ENCODE data around the gene LDHAL6B.
"Not testable (repeated sequence)": the region's sequence is repeated elsewhere in the genome, so short reads cannot be mapped to it uniquely, and the experiment has no call there.

The LDHAL6B gene

DNA sequence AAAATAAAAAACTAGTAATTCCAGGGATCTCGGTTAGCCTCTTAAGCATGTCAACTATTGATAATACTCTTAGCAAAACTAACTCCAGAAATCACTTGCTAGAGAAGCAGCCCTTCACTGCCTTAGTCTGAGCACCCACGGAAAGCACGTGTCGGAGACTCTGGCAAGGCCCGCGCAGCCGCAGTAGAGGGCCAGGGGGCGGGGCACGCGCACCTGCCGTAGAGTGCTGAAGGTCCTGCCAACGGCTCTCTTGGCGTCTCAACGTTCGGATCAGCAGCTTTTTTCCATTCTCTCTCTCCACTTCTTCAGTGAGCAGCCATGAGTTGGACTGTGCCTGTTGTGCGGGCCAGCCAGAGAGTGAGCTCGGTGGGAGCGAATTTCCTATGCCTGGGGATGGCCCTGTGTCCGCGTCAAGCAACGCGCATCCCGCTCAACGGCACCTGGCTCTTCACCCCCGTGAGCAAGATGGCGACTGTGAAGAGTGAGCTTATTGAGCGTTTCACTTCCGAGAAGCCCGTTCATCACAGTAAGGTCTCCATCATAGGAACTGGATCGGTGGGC lies at the start of gene LDHAL6B:
TSS of gene LDHAL6B (plus strand) at position 221 of the 561 bp plus-strand sequence. CDS start at position 319, 98 bp downstream.
- ATAC-seq = no peak
- DNase-seq = no peak
- no peak within 1 kb of the TSS for H3K4me3 Mint-ChIP-seq
- no peaks in the 10 kb centered on the region for H3K9me3 Mint-ChIP-seq
- H3K27ac Mint-ChIP-seq = peak within 1 kb of the TSS in 1 of 2 donors; percentile 38
- H3K4me1 Mint-ChIP-seq = peaks cover 6% of the 10 kb centered on the region
- no peaks in the 10 kb centered on the region for H3K27me3 Mint-ChIP-seq

DNA sequence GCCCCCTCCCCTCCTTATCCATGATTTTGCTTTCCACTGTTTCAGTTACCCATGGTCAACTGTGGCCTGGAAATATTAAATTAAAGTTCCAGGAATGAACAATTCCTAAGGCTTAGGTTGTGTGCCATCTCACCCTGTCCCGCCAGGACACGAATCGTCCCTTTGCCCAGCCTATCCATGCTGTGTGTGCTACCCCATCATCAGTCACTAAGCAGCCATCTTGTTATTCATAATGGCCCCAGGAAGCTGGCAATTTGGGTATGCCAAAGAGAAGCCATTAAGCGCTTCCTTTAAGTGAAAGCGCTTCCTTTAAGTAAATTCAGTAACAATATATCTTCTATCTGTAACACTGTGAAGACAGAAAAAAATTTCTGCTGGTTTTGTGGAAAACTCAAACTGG lies 49.2 kb upstream of the LDHAL6B start:
- ATAC-seq = no peak
- no peaks in the 10 kb centered on the region for H3K4me1 Mint-ChIP-seq

DNA sequence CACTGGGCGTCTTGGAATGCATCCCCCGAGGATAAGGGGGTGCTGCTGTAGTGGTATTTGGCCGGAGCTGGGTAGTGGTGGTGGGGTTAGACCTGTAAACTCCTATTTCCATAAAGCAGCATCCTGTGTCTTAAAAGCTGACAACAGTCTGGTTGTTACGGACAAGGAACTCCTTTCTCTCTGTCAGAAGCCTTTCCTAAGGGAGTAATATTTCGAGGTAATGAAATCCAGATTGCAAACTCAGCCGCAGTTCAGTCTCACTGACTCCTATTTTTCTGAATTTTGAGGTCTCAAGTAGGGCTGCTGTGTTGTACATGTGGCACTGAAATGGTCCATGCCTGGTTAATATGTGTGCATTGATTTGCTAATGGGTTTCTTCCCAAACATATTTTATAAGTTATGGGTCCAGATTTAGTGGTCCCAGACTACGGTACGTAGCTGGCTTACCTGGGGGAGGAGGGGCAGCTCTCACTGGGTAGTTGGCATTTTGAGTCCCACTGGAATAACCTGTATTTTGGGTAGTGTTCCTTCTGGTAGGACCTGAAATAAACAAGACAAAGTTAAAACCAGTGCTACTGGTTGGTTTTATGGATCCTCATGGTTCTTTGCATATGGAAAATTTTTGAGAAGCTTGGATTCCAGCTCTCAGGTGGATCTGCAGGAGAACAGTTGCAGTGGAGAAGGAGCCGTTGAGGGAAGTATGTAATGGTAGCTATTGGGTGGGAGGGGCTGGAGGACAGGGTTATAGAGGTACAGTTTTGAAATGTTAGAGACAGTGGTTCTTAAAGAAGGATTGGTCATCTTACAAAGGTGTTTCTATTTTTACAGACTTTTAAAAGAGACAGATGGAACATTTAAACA lies 48.6 kb upstream of the LDHAL6B start:
- Mint-ChIP-seq H3K27me3 (peaks cover 4% of the 10 kb centered on the region), H3K27ac (no peak overlapping the region), H3K9me3 (no peaks in the 10 kb centered on the region), H3K4me1 (no peaks in the 10 kb centered on the region), H3K4me3 (no peak overlapping the region)
- no peak for DNase-seq
- no peak for ATAC-seq

More for the DNA sequence above, 49.2 kb upstream of the LDHAL6B start:
- Mint-ChIP-seq H3K27me3 (no peaks in the 10 kb centered on the region), H3K27ac (no peak overlapping the region), H3K4me3 (no peak overlapping the region), H3K9me3 (no peaks in the 10 kb centered on the region)
- no peak for DNase-seq

DNA sequence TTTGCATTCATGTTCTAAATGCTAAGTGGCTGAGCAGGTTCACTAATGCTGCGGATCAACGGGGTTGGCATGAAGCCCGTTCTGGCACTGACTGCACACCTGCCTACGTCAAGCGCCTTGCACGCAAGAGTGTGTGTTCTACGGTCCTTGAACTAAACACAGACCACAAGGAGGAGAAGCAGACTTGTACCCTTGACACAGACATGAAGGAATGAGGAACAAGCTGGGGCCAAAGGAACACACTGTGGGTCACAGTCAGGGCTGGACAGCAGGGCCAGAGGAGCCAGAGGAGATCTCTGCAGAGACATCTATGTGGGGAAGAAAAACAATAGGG lies 48.0 kb upstream of the LDHAL6B start:
- no peak for DNase-seq
- peaks cover 6% of the 10 kb centered on the region for H3K27me3 Mint-ChIP-seq
- H3K27ac Mint-ChIP-seq = no peak overlapping the region

DNA sequence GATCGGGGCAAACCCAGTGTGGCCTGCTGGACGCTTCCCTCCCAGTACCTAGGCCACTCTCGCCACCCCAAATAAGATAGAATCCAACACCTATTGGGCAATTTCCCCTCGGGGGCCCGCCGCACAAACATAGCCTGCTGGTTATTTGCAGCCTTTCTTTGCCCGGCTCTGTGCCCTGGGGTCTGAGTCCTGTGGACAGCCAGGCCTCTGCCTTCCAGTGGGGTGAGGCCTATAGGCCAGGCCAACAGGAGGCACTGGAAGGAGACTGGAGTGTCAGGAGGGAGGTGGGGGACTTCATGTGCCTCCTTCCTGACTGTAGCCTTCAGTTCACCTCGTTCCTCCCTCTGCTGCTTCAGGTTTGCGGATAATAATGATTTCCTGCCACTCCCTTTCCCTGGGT lies 47.4 kb upstream of the LDHAL6B start:
- Mint-ChIP-seq H3K9me3 (no peaks in the 10 kb centered on the region), H3K4me3 (no peak overlapping the region), H3K4me1 (no peaks in the 10 kb centered on the region), H3K27me3 (peaks cover 6% of the 10 kb centered on the region), H3K27ac (no peak overlapping the region)
- DNase-seq (no peak), ATAC-seq (no peak)

More for the DNA sequence above, 48.0 kb upstream of the LDHAL6B start:
- no peak for ATAC-seq
- Mint-ChIP-seq H3K4me1 (no peaks in the 10 kb centered on the region), H3K9me3 (no peaks in the 10 kb centered on the region), H3K4me3 (no peak overlapping the region)

DNA sequence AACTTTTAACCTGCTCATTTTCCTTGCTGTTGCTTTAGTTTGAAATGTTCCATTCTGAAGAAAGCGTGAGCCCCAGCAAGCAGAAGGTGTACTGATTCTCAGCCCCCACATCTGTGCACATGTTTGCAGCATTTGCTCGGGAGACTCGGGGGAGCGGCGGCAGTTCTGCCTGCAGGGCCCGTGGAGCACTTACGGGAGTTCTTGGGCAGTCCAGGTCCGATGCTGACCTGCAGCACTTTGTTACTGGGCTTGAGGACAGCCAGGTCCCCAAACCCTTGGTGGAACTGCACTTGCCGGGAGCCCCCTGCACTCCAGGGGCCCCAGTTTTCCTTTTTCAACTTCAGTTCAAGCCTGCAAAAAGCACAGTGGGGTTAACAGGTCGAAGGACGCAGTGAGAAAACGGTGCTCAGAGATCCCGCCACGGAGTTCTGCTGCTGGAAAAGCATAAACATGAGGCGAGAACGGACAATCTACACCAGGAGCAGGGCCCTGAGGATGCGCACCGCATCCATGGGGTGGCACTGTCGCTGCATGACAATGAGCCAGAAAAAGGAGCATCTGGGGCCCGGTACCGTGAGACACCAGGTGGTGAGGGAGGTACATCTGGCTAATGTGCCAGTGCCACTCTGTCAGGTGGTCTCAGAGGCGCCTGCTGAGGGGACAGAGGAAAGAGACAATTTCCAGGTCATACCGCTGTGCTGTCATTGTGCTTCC lies 45.6 kb upstream of the LDHAL6B start:
- Mint-ChIP-seq H3K9me3 (no peaks in the 10 kb centered on the region), H3K4me3 (no peak overlapping the region), H3K27ac (peak overlapping the region in 1 of 2 donors; percentile 67), H3K4me1 (no peaks in the 10 kb centered on the region), H3K27me3 (peaks cover 6% of the 10 kb centered on the region)
- ATAC-seq (peak; percentile 59), DNase-seq (peak; percentile 23 to 28)

DNA sequence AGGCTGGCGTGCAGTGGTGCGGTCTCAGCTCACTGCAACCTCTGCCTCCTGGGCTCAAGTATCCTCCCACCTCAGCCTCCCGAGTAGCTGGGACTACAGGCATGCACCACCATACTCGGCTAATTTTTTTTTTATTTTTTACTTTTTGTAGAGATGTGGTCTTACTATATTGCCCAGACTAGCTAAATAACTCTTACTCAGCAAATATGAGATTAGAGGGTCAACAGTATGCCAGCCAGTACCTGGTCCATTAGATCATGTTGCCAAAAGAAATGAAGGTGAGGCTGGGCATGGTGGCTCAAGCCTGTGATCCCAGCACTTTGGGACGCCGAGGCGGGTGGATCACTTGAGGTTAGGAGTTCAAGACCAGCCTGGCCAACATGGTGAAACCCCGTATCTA lies 44.6 kb upstream of the LDHAL6B start:
- DNase-seq, H3K27ac Mint-ChIP-seq, H3K4me3 Mint-ChIP-seq, H3K4me1 Mint-ChIP-seq, H3K27me3 Mint-ChIP-seq, H3K9me3 Mint-ChIP-seq, ATAC-seq: not testable (repeated sequence)

DNA sequence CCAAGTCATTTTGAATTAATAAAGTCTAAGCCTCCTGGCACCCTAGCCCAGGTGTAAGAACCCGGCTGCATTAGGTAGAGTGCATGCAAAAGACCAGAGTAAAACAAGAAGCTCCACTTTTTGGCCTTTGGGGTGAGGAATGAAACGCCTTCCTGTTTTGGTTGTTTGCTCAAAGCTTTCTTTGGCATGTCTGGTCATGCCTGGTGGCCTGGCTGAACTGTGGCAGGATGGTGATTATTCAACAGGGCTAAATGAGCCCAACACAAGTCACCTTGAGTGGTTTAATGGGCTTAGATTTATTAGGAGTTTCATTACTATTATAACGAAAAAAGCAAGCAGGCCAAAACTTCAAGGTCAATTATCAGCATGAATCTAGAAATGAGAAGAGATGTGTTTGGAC lies 40.9 kb upstream of the LDHAL6B start:
- H3K27ac Mint-ChIP-seq = peak overlapping the region; percentile 13 to 87
- H3K4me1 Mint-ChIP-seq = peaks cover 25% of the 10 kb centered on the region
- peaks cover 6% of the 10 kb centered on the region for H3K27me3 Mint-ChIP-seq
- no peaks in the 10 kb centered on the region for H3K9me3 Mint-ChIP-seq
- no peak for ATAC-seq
- no peak overlapping the region for H3K4me3 Mint-ChIP-seq
- no peak for DNase-seq

DNA sequence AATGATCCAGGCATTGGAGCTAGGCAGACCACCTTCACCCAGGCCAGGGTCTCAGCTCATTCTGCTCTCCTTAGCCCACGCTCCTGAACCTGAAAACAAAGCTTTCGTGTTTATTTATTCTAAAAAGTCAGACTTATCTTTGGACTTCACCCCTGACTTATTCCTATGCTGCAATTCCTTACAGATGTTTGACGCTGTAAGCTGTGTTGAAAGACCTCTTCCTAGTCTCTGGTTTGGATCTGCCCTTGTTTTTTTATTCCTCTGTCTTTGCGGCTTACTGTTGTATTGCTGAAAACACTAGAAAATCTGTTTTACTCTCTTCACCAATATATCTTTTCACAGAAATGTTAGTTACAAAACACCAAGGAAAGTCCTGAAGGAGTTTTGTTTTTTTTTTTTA lies 40.5 kb upstream of the LDHAL6B start:
- no peak for ATAC-seq
- Mint-ChIP-seq H3K4me1 (peaks cover 25% of the 10 kb centered on the region), H3K4me3 (no peak overlapping the region), H3K27ac (peak overlapping the region in 1 of 2 donors; percentile 13), H3K9me3 (no peaks in the 10 kb centered on the region), H3K27me3 (peaks cover 6% of the 10 kb centered on the region)
- DNase-seq = no peak

DNA sequence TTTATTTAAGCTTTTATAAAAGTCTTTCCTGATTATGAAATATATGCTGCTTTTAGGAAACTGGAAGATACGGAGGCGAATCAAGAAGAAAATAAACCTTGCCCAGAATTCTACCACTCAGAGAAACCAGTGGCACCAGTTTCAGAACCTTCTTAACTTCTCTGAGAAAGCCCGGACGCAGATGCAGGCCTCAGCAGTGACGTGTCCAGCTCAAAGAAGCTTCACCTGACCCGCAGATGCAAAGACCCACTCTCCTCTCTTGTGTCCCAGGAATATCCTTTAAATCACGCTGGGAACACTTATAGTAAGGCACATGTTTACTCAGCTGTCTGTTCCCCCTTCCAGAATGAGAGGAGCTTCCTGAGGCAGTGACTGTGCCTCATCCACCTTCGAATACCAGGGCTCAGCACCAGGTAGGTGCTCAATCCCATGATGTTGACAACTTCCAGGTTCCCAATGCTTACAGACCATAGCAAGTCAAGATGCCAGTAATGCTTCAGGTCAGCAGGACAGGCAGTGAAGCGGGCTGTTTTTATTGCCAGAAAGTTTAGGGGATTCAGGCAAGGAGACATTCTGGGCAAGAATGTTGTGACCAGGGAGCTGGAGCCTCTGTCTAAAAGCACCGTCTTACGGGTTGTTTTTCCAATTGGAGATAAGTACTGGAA lies 39.9 kb upstream of the LDHAL6B start:
- Mint-ChIP-seq H3K4me1 (peaks cover 25% of the 10 kb centered on the region), H3K9me3 (no peaks in the 10 kb centered on the region), H3K4me3 (no peak overlapping the region), H3K27ac (no peak overlapping the region), H3K27me3 (peaks cover 6% of the 10 kb centered on the region)
- DNase-seq (no peak), ATAC-seq (no peak)

DNA sequence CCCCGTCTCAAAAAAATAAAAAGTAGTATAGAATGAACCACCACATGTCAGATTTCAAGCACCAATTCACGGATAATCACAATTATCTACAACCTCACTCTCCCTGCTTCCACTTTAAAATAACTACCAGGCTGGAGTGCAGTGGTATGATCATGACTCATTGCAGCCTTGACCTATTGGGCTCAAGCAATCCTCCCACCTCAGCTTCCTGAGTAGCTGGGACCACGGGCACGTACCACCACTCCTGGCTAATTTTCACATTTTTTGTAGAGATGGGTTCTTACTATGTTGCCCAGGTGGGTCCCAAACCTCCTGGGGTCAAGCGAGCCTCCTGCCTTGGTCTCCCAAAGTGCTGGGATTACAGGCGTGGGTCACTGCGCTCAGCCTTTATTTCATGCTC lies 38.1 kb upstream of the LDHAL6B start:
- Mint-ChIP-seq H3K4me3 (no peak overlapping the region), H3K4me1 (peaks cover 25% of the 10 kb centered on the region), H3K27ac (no peak overlapping the region), H3K27me3 (no peaks in the 10 kb centered on the region), H3K9me3 (no peaks in the 10 kb centered on the region)
- no peak for DNase-seq
- ATAC-seq = no peak

DNA sequence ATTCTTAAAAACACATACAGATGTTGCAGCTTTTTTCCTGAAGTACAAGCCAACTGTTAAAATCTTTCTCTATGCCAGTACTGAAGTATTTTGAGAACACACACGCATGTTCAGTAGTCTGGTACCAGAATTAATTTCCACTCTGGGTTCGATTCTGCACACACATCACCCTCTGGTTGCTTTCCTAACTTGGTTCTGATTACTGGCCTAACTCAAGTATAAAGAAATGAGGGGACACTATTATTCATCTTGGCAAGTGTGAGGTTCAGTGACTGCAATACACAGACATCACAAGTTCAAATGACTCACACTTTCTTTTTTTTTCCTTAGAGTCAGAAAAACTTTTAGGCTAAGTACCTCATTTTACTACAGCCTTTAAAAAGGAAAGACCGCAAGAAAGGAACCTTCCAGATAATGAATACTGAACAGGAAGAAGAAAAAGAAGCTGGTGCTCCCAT lies 37.4 kb upstream of the LDHAL6B start:
- no peak for ATAC-seq
- Mint-ChIP-seq H3K27me3 (no peaks in the 10 kb centered on the region), H3K4me1 (peaks cover 25% of the 10 kb centered on the region), H3K27ac (peak overlapping the region in 1 of 2 donors; percentile 94), H3K9me3 (no peaks in the 10 kb centered on the region), H3K4me3 (no peak overlapping the region)
- DNase-seq = no peak

DNA sequence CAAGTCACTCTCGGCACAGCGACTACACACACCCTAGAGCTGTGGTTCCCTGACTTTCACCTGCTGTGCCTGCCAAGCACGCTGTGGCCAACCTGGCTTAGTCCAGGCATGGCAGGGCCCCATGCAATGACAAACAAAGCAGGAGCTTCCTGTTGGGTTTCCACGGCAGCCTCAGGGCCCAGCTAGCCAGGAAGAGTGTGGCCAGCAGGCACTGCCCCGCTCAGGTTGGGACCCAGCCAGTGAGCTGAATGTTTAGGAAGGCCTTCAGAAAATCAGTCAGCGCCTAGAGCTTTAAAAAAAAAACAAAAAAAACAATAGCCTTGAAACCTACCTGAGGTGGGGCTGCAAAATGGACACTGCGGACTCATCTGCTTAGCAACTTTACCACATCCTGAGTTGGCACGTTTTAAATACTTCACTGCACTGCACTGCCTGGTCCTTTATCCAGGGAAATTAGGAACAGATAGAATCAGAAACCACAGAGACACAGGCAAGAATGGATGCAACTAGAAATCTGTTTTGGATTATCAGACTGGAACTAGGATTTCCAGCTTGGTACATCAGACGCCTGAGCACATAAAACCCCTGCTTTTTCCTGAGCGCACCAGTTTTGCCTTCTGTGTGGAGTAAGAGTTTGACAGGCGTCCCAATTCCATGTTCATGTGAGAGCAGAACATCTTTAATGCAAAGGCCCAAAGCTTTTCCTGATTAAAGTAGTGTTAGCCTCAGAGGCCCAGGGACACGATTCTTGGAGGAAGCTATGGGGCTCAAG lies 36.2 kb upstream of the LDHAL6B start:
- Mint-ChIP-seq H3K27me3 (peaks cover 6% of the 10 kb centered on the region), H3K9me3 (no peaks in the 10 kb centered on the region), H3K4me1 (peaks cover 25% of the 10 kb centered on the region), H3K4me3 (no peak overlapping the region), H3K27ac (peak overlapping the region; percentile 9 to 15)
- ATAC-seq (no peak), DNase-seq (no peak)

DNA sequence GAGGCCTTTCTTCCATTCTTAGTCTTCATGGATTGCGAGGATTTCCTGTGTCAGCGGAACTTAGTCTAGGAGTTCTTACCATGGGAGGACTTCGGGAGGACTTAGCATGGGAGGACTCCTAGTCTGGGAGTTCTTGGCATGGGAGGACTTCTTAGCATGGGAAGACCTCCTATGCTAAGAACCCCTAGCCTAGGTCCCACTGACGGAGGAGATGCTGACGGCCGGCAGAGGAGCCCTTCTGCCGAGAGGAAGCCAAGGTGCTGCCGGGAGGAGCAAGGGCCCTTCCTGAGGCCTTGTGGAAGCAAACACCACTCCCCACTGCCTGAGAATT lies 35.6 kb upstream of the LDHAL6B start:
- Mint-ChIP-seq H3K27ac (no peak overlapping the region), H3K4me1 (peaks cover 25% of the 10 kb centered on the region), H3K4me3 (no peak overlapping the region), H3K9me3 (no peaks in the 10 kb centered on the region), H3K27me3 (peaks cover 8% of the 10 kb centered on the region)
- ATAC-seq (no peak), DNase-seq (no peak)

DNA sequence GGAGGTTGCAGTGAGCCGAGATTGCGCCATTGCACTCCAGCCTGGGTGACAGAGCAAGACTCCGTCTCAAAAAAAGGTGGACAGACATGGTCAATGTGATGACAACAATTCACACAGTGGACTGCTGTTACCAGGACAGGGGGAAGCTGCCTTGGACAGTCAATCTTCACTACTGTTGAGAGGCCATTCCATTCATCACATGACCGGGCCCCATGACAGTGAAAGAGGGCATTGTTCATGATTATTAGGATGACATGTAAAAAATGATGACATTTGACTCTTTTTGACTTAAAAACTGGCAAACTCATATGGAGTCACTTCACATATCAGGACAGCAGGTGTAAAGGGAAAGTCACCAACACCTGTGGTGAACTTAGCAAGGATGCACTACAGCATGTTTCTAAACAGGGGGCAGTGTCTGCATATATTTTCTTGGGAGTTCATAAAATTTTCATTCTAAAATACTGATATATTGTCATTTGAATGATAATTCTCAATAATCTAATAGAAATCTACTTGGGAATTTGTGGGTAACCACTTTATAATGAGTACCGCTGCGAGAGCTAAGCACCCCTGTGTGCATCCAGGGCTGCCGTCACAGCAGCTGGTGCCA lies 34.2 kb upstream of the LDHAL6B start:
- DNase-seq = no peak

More for the DNA sequence above, 34.2 kb upstream of the LDHAL6B start:
- no peak overlapping the region for H3K4me3 Mint-ChIP-seq
- no peak overlapping the region for H3K27ac Mint-ChIP-seq
- H3K4me1 Mint-ChIP-seq = peaks cover 25% of the 10 kb centered on the region
- no peak for ATAC-seq
- H3K27me3 Mint-ChIP-seq = peaks cover 8% of the 10 kb centered on the region
- no peaks in the 10 kb centered on the region for H3K9me3 Mint-ChIP-seq
